SH-SY5Y (cell line): ENCODE data around the gene C1orf53.

Experiments
- GATA2 ChIP-seq: IDR thresholded peaks from 2 replicates; pipeline ENCODE4 v1.6.1; 2011; ENCODE audit warnings: mild to moderate bottlenecking, low read depth, low read length
- GATA3 ChIP-seq: IDR thresholded peaks from 2 replicates; pipeline ENCODE4 v1.6.1; 2011; ENCODE audit warnings: low read depth, mild to moderate bottlenecking, low read length, moderate library complexity

GRCh38 chr1:197868751-197869489 is 33.5 kb upstream of the C1orf53 start:
- TF ChIP-seq GATA3 (no peak), GATA2 (no peak)
